BJ (cell line): ENCODE measurements around the gene REEP2. TPM values are rescaled to one million over a fixed set of nuclear protein-coding genes. Genes with fewer than 3 reads are reported as not detected.
"Not testable (repeated sequence)": the region's sequence is repeated elsewhere in the genome, so short reads cannot be mapped to it uniquely, and the experiment has no call there.

Experiments
- CTCF ChIA-PET: fragments of 350-600 bp; formaldehyde crosslinking; extraction: SDS; loops from one replicate; lab custom pipeline; 2021; ENCODE audit warnings: antibody characterized with exemption, inconsistent platforms; lab: Yijun Ruan, JAX
- POLR2A ChIA-PET: fragments of 300-600 bp; sonication (Branson Sonifier 250); formaldehyde crosslinking; extraction: SDS; loops from one replicate; lab custom pipeline; 2021; ENCODE audit warnings: antibody characterized with exemption; lab: Charles Lee
- DNase-seq: peaks from one replicate; pipeline ENCODE4 v3.0.0-alpha.2; 2011; ENCODE audit warnings: low read depth
- H3K27me3 ChIP-seq: 2 replicates; pipeline ENCODE4 v1.6.0; 2011; ENCODE audit warnings: low read length; ENCODE audit not compliant: control insufficient read depth, insufficient read depth
- H3K36me3 ChIP-seq: 2 replicates; pipeline ENCODE4 v1.5.1; 2011; ENCODE audit warnings: low read length; ENCODE audit not compliant: control insufficient read depth, insufficient read depth
- H3K4me3 ChIP-seq: 2 replicates; pipeline ENCODE4 v1.5.1; 2011; ENCODE audit warnings: low read depth, mild to moderate bottlenecking, control low read depth, low read length
- CTCF ChIP-seq: IDR thresholded peaks from 2 replicates; pipeline ENCODE4 v1.5.1; 2011; ENCODE audit warnings: low read depth, mild to moderate bottlenecking, control low read depth, inconsistent platforms, low read length, moderate library complexity; ENCODE audit not compliant: insufficient read depth
- polyA plus RNA-seq: library from polyadenylated mRNA; depleted of rRNA; stranded (reverse); fragments of >200 nt; gene quantifications from 2 replicates; pipeline ENCODE4 v1.2.3, GENCODE V29; 2011

REEP2 gene
- polyA plus RNA-seq, 1 experiment = 12.0 TPM

- Histone ChIP-seq H3K4me3 (no peak overlapping the region), H3K36me3 (peaks cover 8% of the 10 kb centered on the region), H3K27me3 (no peaks in the 10 kb centered on the region)
- ChIA-PET POLR2A (interaction anchor here (1.0 kb wide), 1 partner anchor 74 kb away, joined by 3 read pairs; the partner anchor contains the start of gene ETF1), CTCF (no interaction called here)
- no peak for DNase-seq
- no peak for TF ChIP-seq CTCF
These were observed 30.2 kb downstream of the REEP2 start for GRCh38 chr5:138468966-138469539.

- H3K36me3 ChIP-seq = peaks cover 8% of the 10 kb centered on the region
- H3K27me3 ChIP-seq = no peaks in the 10 kb centered on the region
- ChIA-PET POLR2A (interaction anchor here (1.0 kb wide), 1 partner anchor 74 kb away, joined by 3 read pairs; the partner anchor contains the start of gene ETF1), CTCF (no interaction called here)
- no peak for DNase-seq
- H3K4me3 ChIP-seq = no peak overlapping the region
- TF ChIP-seq CTCF = no peak
These were observed 30.9 kb downstream of the REEP2 start for GRCh38 chr5:138469540-138470321.

- Histone ChIP-seq H3K27me3 (no peaks in the 10 kb centered on the region), H3K36me3 (peaks cover 8% of the 10 kb centered on the region), H3K4me3 (no peak overlapping the region)
- TF ChIP-seq CTCF = no peak
- POLR2A ChIA-PET = no interaction called here
- no peak for DNase-seq
- CTCF ChIA-PET = no interaction called here
These were observed 31.6 kb downstream of the REEP2 start for GRCh38 chr5:138470322-138471051.

- Histone ChIP-seq H3K4me3 (no peak overlapping the region), H3K36me3 (peaks cover 8% of the 10 kb centered on the region), H3K27me3 (no peaks in the 10 kb centered on the region)
- POLR2A ChIA-PET = no interaction called here
- CTCF ChIA-PET = no interaction called here
- no peak for DNase-seq
- TF ChIP-seq CTCF = no peak
These were observed 32.1 kb downstream of the REEP2 start for GRCh38 chr5:138471052-138471361.

GRCh38 chr5:138472353-138472752, 33.5 kb downstream of the REEP2 start:
- Histone ChIP-seq H3K4me3 (no peak overlapping the region), H3K27me3 (no peaks in the 10 kb centered on the region), H3K36me3 (peaks cover 4% of the 10 kb centered on the region)
- no peak for TF ChIP-seq CTCF
- ChIA-PET POLR2A (no interaction called here), CTCF (interaction anchor here (1.2 kb wide), 1 partner anchor 31 kb away, joined by 3 read pairs; no protein-coding TSS in a partner anchor)
- DNase-seq = no peak

GRCh38 chr5:138473151-138473550, 34.3 kb downstream of the REEP2 start:
- H3K27me3 ChIP-seq, H3K36me3 ChIP-seq, POLR2A ChIA-PET, H3K4me3 ChIP-seq, DNase-seq: not testable (repeated sequence)
- CTCF ChIA-PET = interaction anchor here (1.2 kb wide), 1 partner anchor 31 kb away, joined by 3 read pairs; no protein-coding TSS in a partner anchor
